Measurements from ENCODE around the gene PAFAH1B1.
"Not testable (repeated sequence)": the region's sequence is repeated elsewhere in the genome, so short reads cannot be mapped to it uniquely, and the experiment has no call there.

PAFAH1B1 gene

GRCh38 chr17:2566056-2566455, 27.4 kb upstream of the PAFAH1B1 start:
- Histone ChIP-seq H3K4me1 (ENCODE audit: low read length) (no peaks in the 10 kb centered on the region), H3K4me2 (ENCODE audit: low read length) (no peak overlapping the region), H3K4me3 (ENCODE audit: low read length) (no peak overlapping the region), H4K20me1 (ENCODE audit: insufficient read depth, low read length) (no peaks in the 10 kb centered on the region), H2AFZ (ENCODE audit: low read depth, low read length) (no peak overlapping the region), H3K36me3 (replicated peaks; ENCODE audit: low read depth, low read length) (no peaks in the 10 kb centered on the region), H3K9me3 (ENCODE audit: insufficient read depth, low read length) (no peaks in the 10 kb centered on the region), H3K79me2 (ENCODE audit: low read length) (no peaks in the 10 kb centered on the region), H3K9ac (ENCODE audit: low read length) (no peak overlapping the region), H3K27me3 (ENCODE audit: low read depth, low read length) (no peaks in the 10 kb centered on the region), H3K27ac (ENCODE audit: low read length) (no peak overlapping the region)
- TF ChIP-seq EZH2phosphoT487 (IDR thresholded peaks at IDR 0.05; ENCODE audit: low read depth) (no peak), CTCF (IDR thresholded peaks at IDR 0.05; ENCODE audit: low read depth, low read length) (no peak)

- Histone ChIP-seq H3K4me1 (ENCODE audit: low read length) (peaks cover 8% of the 10 kb centered on the region), H4K20me1 (ENCODE audit: insufficient read depth, low read length) (no peaks in the 10 kb centered on the region), H3K9me3 (ENCODE audit: insufficient read depth, low read length) (no peaks in the 10 kb centered on the region), H2AFZ (ENCODE audit: low read depth, low read length) (0 out of 2 replicates have a peak overlapping the region, but pooled peaks have one; percentile 35), H3K79me2 (ENCODE audit: low read length) (no peaks in the 10 kb centered on the region), H3K27me3 (ENCODE audit: low read depth, low read length) (no peaks in the 10 kb centered on the region), H3K36me3 (replicated peaks; ENCODE audit: low read depth, low read length) (no peaks in the 10 kb centered on the region), H3K27ac (ENCODE audit: low read length) (no peak overlapping the region), H3K4me3 (ENCODE audit: low read length) (peak overlapping the region; percentile 41), H3K4me2 (ENCODE audit: low read length) (peak overlapping the region; percentile 31), H3K9ac (ENCODE audit: low read length) (no peak overlapping the region)
- TF ChIP-seq CTCF (IDR thresholded peaks at IDR 0.05; ENCODE audit: low read depth, low read length) = no peak
- TF ChIP-seq EZH2phosphoT487 (IDR thresholded peaks at IDR 0.05; ENCODE audit: low read depth) = no peak
Measured at GRCh38 chr17:2571523-2572303, 21.7 kb upstream of the PAFAH1B1 start.

- H3K9me3 ChIP-seq (ENCODE audit: insufficient read depth, low read length); H4K20me1 ChIP-seq (ENCODE audit: insufficient read depth, low read length); H3K27me3 ChIP-seq (ENCODE audit: low read depth, low read length); H3K4me1 ChIP-seq (ENCODE audit: low read length); H3K36me3 ChIP-seq (replicated peaks; ENCODE audit: low read depth, low read length); H3K79me2 ChIP-seq (ENCODE audit: low read length); H3K27ac ChIP-seq (ENCODE audit: low read length); H3K9ac ChIP-seq (ENCODE audit: low read length): not testable (repeated sequence)
- Histone ChIP-seq H3K4me3 (ENCODE audit: low read length) (peak overlapping the region; percentile 41), H3K4me2 (ENCODE audit: low read length) (peak overlapping the region; percentile 31), H2AFZ (ENCODE audit: low read depth, low read length) (0 out of 2 replicates have a peak overlapping the region, but pooled peaks have one; percentile 35)
Measured at GRCh38 chr17:2572304-2572609, 21.2 kb upstream of the PAFAH1B1 start.

GRCh38 chr17:2580151-2580550, 13.3 kb upstream of the PAFAH1B1 start:
- Histone ChIP-seq H2AFZ (ENCODE audit: low read depth, low read length) (no peak overlapping the region), H4K20me1 (ENCODE audit: insufficient read depth, low read length) (no peaks in the 10 kb centered on the region), H3K4me1 (ENCODE audit: low read length) (no peaks in the 10 kb centered on the region), H3K4me3 (ENCODE audit: low read length) (no peak overlapping the region), H3K9me3 (ENCODE audit: insufficient read depth, low read length) (no peaks in the 10 kb centered on the region), H3K9ac (ENCODE audit: low read length) (no peak overlapping the region), H3K27me3 (ENCODE audit: low read depth, low read length) (no peaks in the 10 kb centered on the region), H3K36me3 (replicated peaks; ENCODE audit: low read depth, low read length) (no peaks in the 10 kb centered on the region), H3K4me2 (ENCODE audit: low read length) (no peak overlapping the region), H3K79me2 (ENCODE audit: low read length) (no peaks in the 10 kb centered on the region), H3K27ac (ENCODE audit: low read length) (no peak overlapping the region)
- no peak for TF ChIP-seq EZH2phosphoT487 (IDR thresholded peaks at IDR 0.05; ENCODE audit: low read depth)
- no peak for TF ChIP-seq CTCF (IDR thresholded peaks at IDR 0.05; ENCODE audit: low read depth, low read length)

Measured in OCI-LY3 (cell line).